Fibroblast of the aortic adventitia (primary cell): Measurements from ENCODE around the gene ZKSCAN3. TPM values are rescaled to one million over a fixed set of nuclear protein-coding genes. Genes with fewer than 3 reads are reported as not detected.

Experiments used
- DNase-seq: peaks from one replicate; pipeline ENCODE4 v3.0.0-alpha.2; 2010; ENCODE audit warnings: low read depth
- H3K4me3 ChIP-seq: 2 replicates; pipeline ENCODE4 v1.5.1; 2011; ENCODE audit warnings: low read depth, mild to moderate bottlenecking, control low read depth, low read length, moderate library complexity
- CTCF ChIP-seq: IDR thresholded peaks from 2 replicates; pipeline ENCODE4 v1.5.1; 2011; ENCODE audit warnings: mild to moderate bottlenecking, low read length, control low read depth, inconsistent platforms; ENCODE audit not compliant: insufficient read depth
- total RNA-seq: library from RNA; depleted of rRNA; stranded (reverse); fragments of >200 nt; gene quantifications from 2 replicates; pipeline ENCODE4 v1.2.3, GENCODE V29; 2012; ENCODE audit warnings: low replicate concordance

Gene ZKSCAN3
- total RNA-seq, 1 donor, result 2.6 TPM

GRCh38 chr6:28334286-28335039 lies 15.3 kb upstream of the ZKSCAN3 start:
- no peak for TF ChIP-seq CTCF
- H3K4me3 ChIP-seq, result no peak overlapping the region
- no peak for DNase-seq

GRCh38 chr6:28335040-28335563 lies 14.6 kb upstream of the ZKSCAN3 start:
- no peak for TF ChIP-seq CTCF
- DNase-seq, result no peak
- peak overlapping the region; percentile 75 for H3K4me3 ChIP-seq

- DNase-seq, result peak; percentile 98
- no peak for TF ChIP-seq CTCF
- H3K4me3 ChIP-seq, result peak within 1 kb of the TSS; percentile 75
Observed at GRCh38 chr6:28335564-28336283, 14.0 kb upstream of the ZKSCAN3 start, which contains the start of gene ZSCAN31. ZSCAN31 (minus strand) TSS chr6:28336148; CDS start chr6:28329683, 6,465 bp downstream.

GRCh38 chr6:28336284-28337120 lies 13.2 kb upstream of the ZKSCAN3 start:
- peak overlapping the region; percentile 75 for H3K4me3 ChIP-seq
- TF ChIP-seq CTCF, result no peak
- peak; percentile 31 for DNase-seq

GRCh38 chr6:28337121-28337520 lies 12.6 kb upstream of the ZKSCAN3 start:
- TF ChIP-seq CTCF, result no peak
- H3K4me3 ChIP-seq, result no peak overlapping the region
- DNase-seq, result no peak

GRCh38 chr6:28340310-28341095 lies 9.2 kb upstream of the ZKSCAN3 start:
- no peak for TF ChIP-seq CTCF
- DNase-seq, result no peak
- no peak overlapping the region for H3K4me3 ChIP-seq
